GM19043 (cell line): ENCODE measurements around the gene OSGEPL1.
"Not testable (repeated sequence)": the region's sequence is repeated elsewhere in the genome, so short reads cannot be mapped to it uniquely, and the experiment has no call there.

Experiments used
- ATAC-seq: cut with Tn5 transposase; IDR thresholded peaks from one replicate; pipeline ENCODE4 v1.9.1; 2021; ENCODE audit warnings: low read depth; ENCODE audit not compliant: unreplicated experiment

OSGEPL1 gene

GRCh38 chr2:189756311-189756952, 6.2 kb downstream of the OSGEPL1 start:
- ATAC-seq, result no peak

DNA sequence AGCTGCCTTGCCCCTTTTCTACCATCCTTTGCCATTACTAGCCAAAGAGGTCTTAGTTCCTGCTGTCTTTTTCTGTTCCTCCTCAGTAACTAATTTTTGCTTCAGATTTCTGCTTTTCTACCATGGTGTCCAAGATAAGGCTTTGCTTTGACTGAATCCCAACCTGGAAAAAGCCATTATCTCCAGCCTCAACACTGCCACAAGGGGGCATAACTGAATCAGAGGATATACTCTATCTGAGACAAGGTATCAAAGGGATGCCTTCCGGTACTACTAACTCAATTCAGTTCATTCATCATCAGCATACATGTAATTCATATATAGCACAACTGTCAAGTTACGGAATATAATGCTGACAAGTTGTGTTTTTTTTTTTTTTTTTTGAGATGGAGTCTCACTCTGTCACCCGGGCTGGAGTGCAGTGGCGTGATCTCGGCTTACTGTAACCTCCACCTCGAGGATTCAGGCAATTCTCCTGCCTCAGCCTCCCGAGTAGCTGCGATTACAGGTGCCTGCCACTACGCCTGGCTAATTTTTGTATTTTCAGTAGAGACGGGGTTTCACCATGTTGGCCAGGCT, 11.4 kb downstream of the OSGEPL1 start:
- ATAC-seq, result no peak

GRCh38 chr2:189729430-189729829, 33.2 kb downstream of the OSGEPL1 start:
- no peak for ATAC-seq

GRCh38 chr2:189726849-189727248, 35.7 kb downstream of the OSGEPL1 start:
- no peak for ATAC-seq

GRCh38 chr2:189726271-189726670, 36.3 kb downstream of the OSGEPL1 start:
- ATAC-seq, result no peak

GRCh38 chr2:189723192-189723591, 39.4 kb downstream of the OSGEPL1 start:
- ATAC-seq, result no peak

GRCh38 chr2:189719571-189719970, 43.0 kb downstream of the OSGEPL1 start:
- ATAC-seq, result no peak

DNA sequence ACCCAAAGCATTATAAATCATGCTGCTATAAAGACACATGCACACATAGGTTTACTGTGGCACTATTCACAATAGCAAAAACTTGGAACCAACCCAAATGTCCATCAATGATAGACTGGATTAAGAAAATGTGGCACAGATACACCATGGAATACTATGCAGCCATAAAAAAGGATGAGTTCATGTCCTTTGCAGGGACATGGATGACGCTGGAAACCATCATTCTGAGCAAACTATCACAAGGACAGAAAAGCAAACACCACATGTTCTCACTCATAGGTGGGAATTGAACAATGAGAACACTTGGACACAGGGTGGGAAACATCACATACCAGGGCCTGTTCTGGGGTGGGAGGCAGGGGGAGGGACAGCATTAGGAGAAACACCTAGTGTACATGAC, 45.0 kb downstream of the OSGEPL1 start:
- not testable (repeated sequence) for ATAC-seq

GRCh38 chr2:189709501-189710221, 52.9 kb downstream of the OSGEPL1 start:
- ATAC-seq, result no peak

DNA sequence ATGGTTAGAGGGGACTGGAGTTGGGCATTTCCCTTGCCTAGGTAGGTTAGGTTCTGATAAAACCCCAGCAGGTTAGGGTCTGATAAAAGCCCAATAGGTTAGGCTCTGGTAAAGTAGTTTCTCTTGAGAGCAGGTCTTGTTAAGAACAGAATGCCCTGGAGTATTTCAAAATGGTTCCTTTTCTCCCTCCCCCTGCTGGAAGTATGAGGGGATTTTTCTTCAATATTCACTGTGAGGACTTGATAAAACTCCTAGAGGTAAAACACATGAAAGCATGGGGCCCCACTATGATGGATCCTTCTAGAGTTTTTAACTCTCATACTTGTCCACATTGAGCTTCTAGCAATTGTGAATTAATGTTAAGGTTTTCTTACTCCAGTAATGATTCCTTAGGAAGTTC, 60.5 kb downstream of the OSGEPL1 start:
- no peak for ATAC-seq

DNA sequence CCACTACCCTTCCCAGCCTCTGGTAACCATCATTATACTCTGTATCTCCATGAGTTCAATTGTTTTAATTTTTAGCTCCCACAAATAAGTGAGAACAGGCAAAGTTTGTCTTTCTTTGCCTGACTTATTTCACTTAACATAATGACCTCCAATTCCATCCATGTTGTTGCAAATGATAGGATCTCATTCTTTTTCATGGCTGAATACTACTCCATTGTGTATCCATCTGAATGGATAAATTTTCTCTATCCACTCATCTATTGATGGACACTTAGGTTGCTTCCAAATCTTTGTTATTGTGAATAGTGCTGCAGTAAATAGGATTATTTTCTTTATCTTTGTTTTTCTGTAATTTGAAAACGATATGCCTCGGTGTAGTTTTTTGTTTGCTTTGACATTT, 61.9 kb downstream of the OSGEPL1 start:
- ATAC-seq, result no peak

DNA sequence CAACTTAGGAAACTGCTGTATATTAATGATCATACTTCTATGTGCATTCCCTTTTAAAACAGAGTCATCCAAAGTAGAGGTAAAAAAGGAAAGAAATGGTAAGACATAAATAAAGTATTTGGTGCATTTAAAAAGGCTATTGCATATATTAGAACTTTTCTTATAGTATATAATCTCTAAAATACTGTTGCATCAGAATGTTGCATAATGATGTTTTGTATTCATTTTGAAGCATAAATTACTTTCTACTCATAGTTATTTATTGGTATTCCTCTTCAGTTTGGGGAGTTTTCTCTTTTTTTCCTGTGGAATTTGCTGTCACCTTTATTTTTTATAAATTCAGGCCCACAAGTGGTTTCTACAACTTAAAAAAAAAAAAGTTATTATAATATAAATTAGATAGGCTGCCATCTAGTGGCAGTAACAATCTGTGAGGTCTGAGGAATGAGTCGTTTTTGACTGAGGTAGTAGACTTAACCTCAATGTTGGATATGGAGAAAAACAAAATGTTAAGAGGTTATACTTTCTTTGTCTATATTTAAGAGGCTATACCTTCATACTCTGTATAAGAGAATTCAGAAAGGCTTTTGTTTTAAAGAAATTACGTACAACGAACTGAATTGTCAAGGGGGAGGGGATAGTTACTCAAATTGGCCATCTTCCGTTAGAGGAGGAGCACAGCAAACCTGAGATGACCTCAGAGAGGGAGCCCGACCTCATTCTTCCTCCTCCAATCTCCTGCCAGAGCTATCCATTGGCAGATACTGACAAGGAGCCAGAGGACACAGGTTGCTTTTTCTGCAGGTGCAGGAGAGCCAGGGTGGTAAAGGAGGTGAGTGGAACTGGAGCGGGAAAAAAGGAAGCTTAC, 64.3 kb downstream of the OSGEPL1 start:
- no peak for ATAC-seq
